OCI-LY7 (cell line): ENCODE results near the gene RHO. TPM values are rescaled to one million over a fixed set of nuclear protein-coding genes. Genes with fewer than 3 reads are reported as not detected.
A peak's percentile ranks its signal among the peaks of the same experiment; 100 is the strongest.

Source experiments
- BruUV-seq: library from RNA; stranded (reverse); fragments of 400-500 nt; replicated peaks from 2 replicates; lab custom pipeline; 2021; lab: Mats Ljungman, UMichigan
- CTCF ChIA-PET: fragments of 300-600 bp; sonication (Branson Sonifier 250); formaldehyde crosslinking; loops from one replicate; lab custom pipeline; 2022; ENCODE audit warnings: antibody characterized with exemption; ENCODE audit not compliant: unreplicated experiment; lab: Charles Lee
- POLR2A ChIA-PET: fragments of 300-600 bp; sonication (Branson Sonifier 250); formaldehyde crosslinking; loops from one replicate; lab custom pipeline; 2022; ENCODE audit warnings: antibody characterized with exemption; lab: Charles Lee
- DNase-seq: peaks from one replicate; pipeline ENCODE4 v3.0.0-alpha.2; 2015; ENCODE audit warnings: low spot score
- H2AFZ ChIP-seq: fragments of 200-600 bp; sonication (generic), shearing (Covaris generic); 2 replicates; pipeline ENCODE4 v1.6.1; 2014; ENCODE audit warnings: mild to moderate bottlenecking, antibody characterized with exemption, low read length, moderate library complexity
- H3K27ac ChIP-seq: fragments of 200-600 bp; sonication (generic); 2 replicates; pipeline ENCODE4 v1.5.1; 2014; ENCODE audit warnings: mixed run types, low read depth, mild to moderate bottlenecking, moderate library complexity, low read length, inconsistent platforms; ENCODE audit not compliant: poor library complexity, severe bottlenecking
- H3K36me3 ChIP-seq: fragments of 200-600 bp; sonication (generic); 2 replicates; pipeline ENCODE4 v1.6.1; 2014; ENCODE audit warnings: mild to moderate bottlenecking, antibody characterized with exemption, low read length, moderate library complexity, mixed read lengths; ENCODE audit not compliant: insufficient read depth
- H3K4me1 ChIP-seq: fragments of 200-600 bp; sonication (generic); 2 replicates; pipeline ENCODE4 v1.5.1; 2014; ENCODE audit warnings: mild to moderate bottlenecking, low read length; ENCODE audit not compliant: insufficient read depth, poor library complexity, severe bottlenecking
- H3K4me2 ChIP-seq: fragments of 200-600 bp; sonication (generic); 2 replicates; pipeline ENCODE4 v1.6.1; 2014; ENCODE audit warnings: mild to moderate bottlenecking, low read length
- H3K4me3 ChIP-seq: fragments of 200-600 bp; sonication (generic); 2 replicates; pipeline ENCODE4 v1.5.1; 2014; ENCODE audit warnings: mild to moderate bottlenecking, low read depth, low read length; ENCODE audit not compliant: poor library complexity, severe bottlenecking
- H3K79me2 ChIP-seq: fragments of 200-600 bp; sonication (generic); 2 replicates; pipeline ENCODE4 v1.6.1; 2016; ENCODE audit warnings: low read depth, mild to moderate bottlenecking, low read length, moderate library complexity, mixed read lengths; ENCODE audit not compliant: insufficient read depth
- H3K9me2 ChIP-seq: fragments of 200-600 bp; sonication (generic); 2 replicates; pipeline ENCODE4 v1.6.1; 2016; ENCODE audit warnings: mild to moderate bottlenecking, low read length, mixed read lengths; ENCODE audit not compliant: insufficient read depth
- H3K9me3 ChIP-seq: fragments of 200-600 bp; sonication (generic); 2 replicates; pipeline ENCODE4 v1.6.1; 2014; ENCODE audit warnings: mild to moderate bottlenecking, mixed run types, low read length, mixed read lengths
- H4K20me1 ChIP-seq: fragments of 200-600 bp; sonication (generic); 2 replicates; pipeline ENCODE4 v1.6.1; 2014; ENCODE audit warnings: mild to moderate bottlenecking, antibody characterized with exemption, low read length, moderate library complexity, mixed read lengths; ENCODE audit not compliant: insufficient read depth
- EZH2phosphoT487 ChIP-seq: fragments of 200-600 bp; sonication (generic); IDR thresholded peaks from 2 replicates; pipeline ENCODE4 v1.6.1; 2018; ENCODE audit warnings: low read depth, borderline replicate concordance, mild to moderate bottlenecking, mixed run types, antibody characterized with exemption, low read length, moderate library complexity, mixed read lengths
- intact Hi-C: fragments of 100-400 bp; cut with micrococcal nuclease; formaldehyde crosslinking; loops from one replicate; pipeline ENCODE4 v1.10.0; 2022; ENCODE audit not compliant: unreplicated experiment
- total RNA-seq, 2 experiments: library from RNA; depleted of rRNA in 1 of 2; stranded (reverse); fragments of >200 nt in 1 of 2; shearing (Covaris generic) in 1 of 2; gene quantifications; 2 replicates each; pipeline ENCODE4 v1.2.3, GENCODE V29; 2014 to 2022
- TF ChIP-seq, protein P1 (sequence below): fragments of 200-600 bp; sonication (generic); conservative IDR thresholded peaks from 2 replicates; pipeline ENCODE4 v1.5.1; 2014; ENCODE audit warnings: mild to moderate bottlenecking, antibody characterized with exemption, low read length, moderate library complexity, mixed read lengths

The RHO gene
- total RNA-seq, 2 experiments from 2014 or later = not detected

DNA sequence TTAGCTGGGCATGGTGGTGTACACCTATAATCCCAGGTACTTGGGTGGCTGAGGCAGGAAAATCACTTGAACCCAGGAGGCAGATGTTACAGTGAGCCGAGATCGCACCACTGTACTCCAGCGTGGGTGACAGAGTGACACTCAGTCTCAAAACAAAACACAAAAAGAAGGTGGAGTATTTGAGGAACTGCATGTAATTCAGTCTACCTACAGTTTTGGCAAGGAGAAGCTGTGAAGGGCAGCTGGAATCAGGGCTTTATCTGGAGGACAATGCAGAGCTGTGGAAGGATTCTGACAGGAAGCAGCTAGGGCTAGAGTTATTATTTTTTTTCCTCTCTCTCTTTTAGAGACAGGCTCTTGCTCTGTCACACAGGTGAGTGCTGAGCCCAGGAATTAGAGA is 21.4 kb downstream of the RHO start:
- H3K9me3 ChIP-seq = no peaks in the 10 kb centered on the region
- ChIA-PET POLR2A (interaction anchor here (0.9 to 1.1 kb wide), 3 partner anchors 9 to 678 kb away, joined by 3 to 5 read pairs (median 3); no protein-coding TSS in a partner anchor), CTCF (no interaction called here)
- DNase-seq = no peak
- no peak overlapping the region for H3K4me3 ChIP-seq
- H3K4me1 ChIP-seq = peaks cover 17% of the 10 kb centered on the region
- TF ChIP-seq, protein P1, sequence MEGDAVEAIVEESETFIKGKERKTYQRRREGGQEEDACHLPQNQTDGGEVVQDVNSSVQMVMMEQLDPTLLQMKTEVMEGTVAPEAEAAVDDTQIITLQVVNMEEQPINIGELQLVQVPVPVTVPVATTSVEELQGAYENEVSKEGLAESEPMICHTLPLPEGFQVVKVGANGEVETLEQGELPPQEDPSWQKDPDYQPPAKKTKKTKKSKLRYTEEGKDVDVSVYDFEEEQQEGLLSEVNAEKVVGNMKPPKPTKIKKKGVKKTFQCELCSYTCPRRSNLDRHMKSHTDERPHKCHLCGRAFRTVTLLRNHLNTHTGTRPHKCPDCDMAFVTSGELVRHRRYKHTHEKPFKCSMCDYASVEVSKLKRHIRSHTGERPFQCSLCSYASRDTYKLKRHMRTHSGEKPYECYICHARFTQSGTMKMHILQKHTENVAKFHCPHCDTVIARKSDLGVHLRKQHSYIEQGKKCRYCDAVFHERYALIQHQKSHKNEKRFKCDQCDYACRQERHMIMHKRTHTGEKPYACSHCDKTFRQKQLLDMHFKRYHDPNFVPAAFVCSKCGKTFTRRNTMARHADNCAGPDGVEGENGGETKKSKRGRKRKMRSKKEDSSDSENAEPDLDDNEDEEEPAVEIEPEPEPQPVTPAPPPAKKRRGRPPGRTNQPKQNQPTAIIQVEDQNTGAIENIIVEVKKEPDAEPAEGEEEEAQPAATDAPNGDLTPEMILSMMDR = no peak
- no peak for TF ChIP-seq EZH2phosphoT487
- no peak overlapping the region for H3K4me2 ChIP-seq
- no peak overlapping the region for H3K27ac ChIP-seq
- H3K79me2 ChIP-seq = no peaks in the 10 kb centered on the region
- H2AFZ ChIP-seq = no peak overlapping the region
- intact Hi-C loops = no loop called here
- no peaks in the 10 kb centered on the region for H3K36me3 ChIP-seq
- H4K20me1 ChIP-seq = no peaks in the 10 kb centered on the region
- H3K9me2 ChIP-seq = no peaks in the 10 kb centered on the region
- no TSS peak for BruUV-seq

DNA sequence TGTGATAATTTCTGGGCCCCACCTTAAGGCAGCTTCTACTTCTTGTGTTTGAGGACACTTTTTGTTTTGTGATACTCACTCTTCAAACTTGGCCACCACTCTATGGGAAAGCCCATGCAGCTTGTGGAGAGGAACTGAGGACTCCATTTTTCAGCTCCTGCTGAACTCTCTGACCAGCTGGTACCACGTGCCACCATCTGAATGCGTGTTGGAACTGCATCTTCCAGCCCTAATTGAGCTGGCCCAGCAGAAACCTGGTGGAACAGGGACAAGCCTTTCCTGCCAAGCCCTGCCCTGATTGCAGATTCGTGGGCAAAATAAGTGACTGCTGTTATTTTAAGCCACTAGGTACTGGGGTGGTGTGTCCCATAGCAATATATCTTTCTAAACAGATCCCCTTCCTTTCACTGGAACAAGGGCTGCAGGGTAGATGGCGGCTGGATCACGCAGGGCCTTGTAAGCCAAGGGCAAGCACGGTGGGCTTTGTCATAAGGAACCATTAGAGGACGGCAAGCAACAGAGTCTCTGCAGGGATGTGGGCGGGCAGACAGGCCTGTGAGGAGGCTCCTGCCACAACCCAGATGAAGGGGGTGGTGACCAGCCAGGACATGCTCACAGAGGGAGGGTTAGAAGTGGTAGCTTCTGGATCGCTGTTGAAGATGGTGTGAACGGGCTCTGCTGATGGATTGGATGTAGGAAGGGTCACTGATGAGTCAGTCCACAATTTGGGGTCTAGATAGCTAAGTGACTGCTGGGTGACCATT is 24.0 kb downstream of the RHO start:
- Histone ChIP-seq H3K79me2 (no peaks in the 10 kb centered on the region), H3K4me1 (peaks cover 19% of the 10 kb centered on the region), H3K4me3 (no peak overlapping the region), H3K4me2 (no peak overlapping the region), H3K9me2 (no peaks in the 10 kb centered on the region), H3K36me3 (no peaks in the 10 kb centered on the region), H3K27ac (no peak overlapping the region), H2AFZ (no peak overlapping the region), H3K9me3 (no peaks in the 10 kb centered on the region), H4K20me1 (no peaks in the 10 kb centered on the region)
- intact Hi-C loops = no loop called here
- CTCF ChIA-PET = interaction anchor here (1.0 kb wide), 1 partner anchor 18 kb away, joined by 3 read pairs; no protein-coding TSS in a partner anchor
- TF ChIP-seq, protein P1 = no peak
- no peak for TF ChIP-seq EZH2phosphoT487
- POLR2A ChIA-PET = no interaction called here
- no TSS peak for BruUV-seq
- no peak for DNase-seq

DNA sequence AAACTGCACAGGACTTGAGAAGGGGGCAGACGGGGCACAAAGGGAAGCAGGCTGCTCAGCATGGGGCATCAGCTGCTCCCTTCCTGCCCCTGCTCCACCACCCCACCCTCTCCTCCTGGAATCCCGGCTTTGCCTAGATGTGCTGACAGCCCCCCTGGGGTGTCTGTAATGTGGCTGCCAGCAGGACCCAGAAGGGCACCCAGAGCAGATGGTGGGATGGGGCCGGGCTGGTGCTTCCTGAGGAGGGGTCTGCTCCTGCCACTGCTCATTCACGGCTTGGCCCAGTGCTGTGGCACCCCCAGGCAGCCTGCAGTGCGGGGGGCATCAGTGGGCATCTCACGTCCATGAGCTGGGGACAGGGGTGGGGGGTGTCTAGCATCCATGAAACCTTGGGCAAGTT is 24.7 kb downstream of the RHO start:
- peak overlapping the region; percentile 53 for H3K4me2 ChIP-seq

More for the DNA sequence above, 24.7 kb downstream of the RHO start:
- intact Hi-C loops = no loop called here
- TF ChIP-seq, protein P1 = no peak
- no peak for DNase-seq
- ChIA-PET CTCF (no interaction called here), POLR2A (no interaction called here)
- Histone ChIP-seq H4K20me1 (no peaks in the 10 kb centered on the region), H3K9me2 (no peaks in the 10 kb centered on the region), H2AFZ (peak overlapping the region; percentile 88; the same call in 1 of the 2 replicates), H3K79me2 (no peaks in the 10 kb centered on the region), H3K4me3 (no peak overlapping the region), H3K36me3 (no peaks in the 10 kb centered on the region), H3K4me1 (peaks cover 24% of the 10 kb centered on the region), H3K9me3 (no peaks in the 10 kb centered on the region), H3K27ac (no peak overlapping the region)
- BruUV-seq = no TSS peak
